ENCODE measurements around the gene HSPBP1.

GRCh38 chr19:55306712-55307111 is 26.8 kb upstream of the HSPBP1 start:
- TF ChIP-seq CTCF (IDR thresholded peaks at IDR 0.05): no peak
- TF ChIP-seq EP300 (IDR thresholded peaks at IDR 0.05): no peak
- TF ChIP-seq POLR2A (IDR thresholded peaks at IDR 0.05): no peak
- TF ChIP-seq POLR2AphosphoS5 (IDR thresholded peaks at IDR 0.05): no peak
